Gastrocnemius medialis (tissue), 4 donors: ENCODE results near the gene GSTM2.

ENCODE experiments used
- POLR2A ChIP-seq, 2 donors: fragments of 450-650 bp; IDR thresholded peaks; one replicate each; pipeline ENCODE4 v1.6.1; 2017; ENCODE audit warnings: antibody characterized with exemption in 2 of 2, mild to moderate bottlenecking in 2 of 2, moderate library complexity in 2 of 2
- TF ChIP-seq, protein P1 (sequence below), 5 experiments: fragments of 450-650 bp in 3 of 5; fragments of 200-600 bp in 2 of 5; sonication (generic) in 2 of 5; IDR thresholded peaks in 4 of 5; conservative IDR thresholded peaks in 1 of 5; 1 replicate in 4 of 5; 2 replicates in 1 of 5; pipeline ENCODE4 v1.5.1; 2016 to 2019; ENCODE audit warnings: antibody characterized with exemption in 5 of 5, mild to moderate bottlenecking in 3 of 5, moderate library complexity in 3 of 5

DNA sequence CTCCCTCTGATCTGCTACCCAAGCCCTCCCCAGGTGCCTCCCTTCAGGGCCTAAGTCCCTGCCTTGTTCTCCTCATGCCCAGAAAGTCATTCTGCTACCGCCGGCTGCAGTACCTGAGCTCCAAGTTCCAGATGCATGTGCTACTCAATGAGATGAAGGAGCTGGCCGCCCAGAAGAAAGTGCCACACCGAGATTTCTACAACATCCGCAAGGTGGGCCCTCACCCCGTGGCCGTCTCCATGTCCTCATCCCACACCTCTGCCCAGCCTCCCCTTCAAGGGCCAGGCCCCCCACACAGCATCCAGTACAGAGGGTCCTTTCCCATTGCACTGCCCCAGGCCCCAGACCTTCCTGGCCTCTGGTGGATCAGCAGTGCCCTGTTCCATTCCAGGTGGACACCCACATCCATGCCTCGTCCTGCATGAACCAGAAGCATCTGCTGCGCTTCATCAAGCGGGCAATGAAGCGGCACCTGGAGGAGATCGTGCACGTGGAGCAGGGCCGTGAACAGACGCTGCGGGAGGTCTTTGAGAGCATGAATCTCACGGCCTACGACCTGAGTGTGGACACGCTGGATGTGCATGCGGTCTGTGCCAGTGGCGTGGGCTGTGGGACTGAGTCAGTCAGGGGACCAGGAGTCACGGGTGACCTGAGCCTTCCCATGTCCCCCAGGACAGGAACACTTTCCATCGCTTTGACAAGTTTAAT lies 40.0 kb upstream of the GSTM2 start:
- TF ChIP-seq, protein P1, sequence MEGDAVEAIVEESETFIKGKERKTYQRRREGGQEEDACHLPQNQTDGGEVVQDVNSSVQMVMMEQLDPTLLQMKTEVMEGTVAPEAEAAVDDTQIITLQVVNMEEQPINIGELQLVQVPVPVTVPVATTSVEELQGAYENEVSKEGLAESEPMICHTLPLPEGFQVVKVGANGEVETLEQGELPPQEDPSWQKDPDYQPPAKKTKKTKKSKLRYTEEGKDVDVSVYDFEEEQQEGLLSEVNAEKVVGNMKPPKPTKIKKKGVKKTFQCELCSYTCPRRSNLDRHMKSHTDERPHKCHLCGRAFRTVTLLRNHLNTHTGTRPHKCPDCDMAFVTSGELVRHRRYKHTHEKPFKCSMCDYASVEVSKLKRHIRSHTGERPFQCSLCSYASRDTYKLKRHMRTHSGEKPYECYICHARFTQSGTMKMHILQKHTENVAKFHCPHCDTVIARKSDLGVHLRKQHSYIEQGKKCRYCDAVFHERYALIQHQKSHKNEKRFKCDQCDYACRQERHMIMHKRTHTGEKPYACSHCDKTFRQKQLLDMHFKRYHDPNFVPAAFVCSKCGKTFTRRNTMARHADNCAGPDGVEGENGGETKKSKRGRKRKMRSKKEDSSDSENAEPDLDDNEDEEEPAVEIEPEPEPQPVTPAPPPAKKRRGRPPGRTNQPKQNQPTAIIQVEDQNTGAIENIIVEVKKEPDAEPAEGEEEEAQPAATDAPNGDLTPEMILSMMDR (IDR thresholded peaks at IDR 0.05 in 4 of 5, conservative IDR thresholded peaks at IDR 0.05 in 1 of 5): no peak
- TF ChIP-seq POLR2A (IDR thresholded peaks at IDR 0.05): no peak
